Measurements from ENCODE around the gene ACP3.
"Not testable (repeated sequence)": the region's sequence is repeated elsewhere in the genome, so short reads cannot be mapped to it uniquely, and the experiment has no call there.

Gene ACP3

GRCh38 chr3:132362329-132362728, 45.1 kb downstream of the ACP3 start:
- Histone ChIP-seq H3K9me3 (ENCODE audit: low read length) (no peaks in the 10 kb centered on the region), H3K9me2 (ENCODE audit: low read depth, low read length) (no peaks in the 10 kb centered on the region), H3F3A (ENCODE audit: insufficient read depth, low read length) (no peaks in the 10 kb centered on the region), H3K79me2 (ENCODE audit: insufficient read depth, low read length) (no peaks in the 10 kb centered on the region), H3K27ac (ENCODE audit: low read depth, low read length, poor library complexity, severe bottlenecking) (no peak overlapping the region), H4K20me1 (ENCODE audit: insufficient read depth, low read length) (no peaks in the 10 kb centered on the region), H3K4me3 (ENCODE audit: low read depth, low read length, poor library complexity, severe bottlenecking) (no peak overlapping the region), H3K4me1 (ENCODE audit: insufficient read depth, low read length, severe bottlenecking) (no peaks in the 10 kb centered on the region), H3K36me3 (ENCODE audit: insufficient read depth, low read length) (no peaks in the 10 kb centered on the region), H3K9ac (ENCODE audit: low read length) (no peak overlapping the region), H3K27me3 (ENCODE audit: insufficient read depth, low read length) (no peaks in the 10 kb centered on the region), H3K4me2 (ENCODE audit: low read length) (no peak overlapping the region), H2AFZ (ENCODE audit: low read length) (no peak overlapping the region)
- no peak for TF ChIP-seq CTCF (IDR thresholded peaks at IDR 0.05; ENCODE audit: low read length)
- no peak for TF ChIP-seq EZH2 (IDR thresholded peaks at IDR 0.05; ENCODE audit: borderline replicate concordance, low read length)

- Histone ChIP-seq H3K4me1 (ENCODE audit: insufficient read depth, low read length, severe bottlenecking) (no peaks in the 10 kb centered on the region), H3K27me3 (ENCODE audit: insufficient read depth, low read length) (no peaks in the 10 kb centered on the region), H3K79me2 (ENCODE audit: insufficient read depth, low read length) (no peaks in the 10 kb centered on the region), H3K9me2 (ENCODE audit: low read depth, low read length) (no peaks in the 10 kb centered on the region), H3K4me3 (ENCODE audit: low read depth, low read length, poor library complexity, severe bottlenecking) (no peak overlapping the region), H3F3A (ENCODE audit: insufficient read depth, low read length) (no peaks in the 10 kb centered on the region), H3K4me2 (ENCODE audit: low read length) (no peak overlapping the region), H4K20me1 (ENCODE audit: insufficient read depth, low read length) (no peaks in the 10 kb centered on the region), H3K36me3 (ENCODE audit: insufficient read depth, low read length) (no peaks in the 10 kb centered on the region), H3K9me3 (ENCODE audit: low read length) (no peaks in the 10 kb centered on the region), H3K27ac (ENCODE audit: low read depth, low read length, poor library complexity, severe bottlenecking) (no peak overlapping the region), H3K9ac (ENCODE audit: low read length) (no peak overlapping the region), H2AFZ (ENCODE audit: low read length) (no peak overlapping the region)
- TF ChIP-seq EZH2 (IDR thresholded peaks at IDR 0.05; ENCODE audit: borderline replicate concordance, low read length) (no peak), CTCF (IDR thresholded peaks at IDR 0.05; ENCODE audit: low read length) (no peak)
Measured at GRCh38 chr3:132368515-132368914, 51.3 kb downstream of the ACP3 start.

- Histone ChIP-seq H3K27me3 (ENCODE audit: insufficient read depth, low read length) (no peaks in the 10 kb centered on the region), H3K79me2 (ENCODE audit: insufficient read depth, low read length) (no peaks in the 10 kb centered on the region), H3K9me2 (ENCODE audit: low read depth, low read length) (no peaks in the 10 kb centered on the region), H3F3A (ENCODE audit: insufficient read depth, low read length) (no peaks in the 10 kb centered on the region), H3K4me1 (ENCODE audit: insufficient read depth, low read length, severe bottlenecking) (no peaks in the 10 kb centered on the region), H3K9me3 (ENCODE audit: low read length) (no peaks in the 10 kb centered on the region), H3K4me2 (ENCODE audit: low read length) (no peak overlapping the region), H3K9ac (ENCODE audit: low read length) (no peak overlapping the region), H3K36me3 (ENCODE audit: insufficient read depth, low read length) (no peaks in the 10 kb centered on the region), H4K20me1 (ENCODE audit: insufficient read depth, low read length) (no peaks in the 10 kb centered on the region), H2AFZ (ENCODE audit: low read length) (no peak overlapping the region), H3K27ac (ENCODE audit: low read depth, low read length, poor library complexity, severe bottlenecking) (no peak overlapping the region), H3K4me3 (ENCODE audit: low read depth, low read length, poor library complexity, severe bottlenecking) (no peak overlapping the region)
- no peak for TF ChIP-seq CTCF (IDR thresholded peaks at IDR 0.05; ENCODE audit: low read length)
- TF ChIP-seq EZH2 (IDR thresholded peaks at IDR 0.05; ENCODE audit: borderline replicate concordance, low read length), result no peak
Measured at GRCh38 chr3:132368962-132369361, 51.8 kb downstream of the ACP3 start.

GRCh38 chr3:132376945-132377354, 59.7 kb downstream of the ACP3 start:
- H3K4me1 ChIP-seq (ENCODE audit: insufficient read depth, low read length, severe bottlenecking); H3K79me2 ChIP-seq (ENCODE audit: insufficient read depth, low read length); H3K27ac ChIP-seq (ENCODE audit: low read depth, low read length, poor library complexity, severe bottlenecking); H3K4me3 ChIP-seq (ENCODE audit: low read depth, low read length, poor library complexity, severe bottlenecking); H3K27me3 ChIP-seq (ENCODE audit: insufficient read depth, low read length); H3K36me3 ChIP-seq (ENCODE audit: insufficient read depth, low read length); H3K9ac ChIP-seq (ENCODE audit: low read length); H4K20me1 ChIP-seq (ENCODE audit: insufficient read depth, low read length); H3F3A ChIP-seq (ENCODE audit: insufficient read depth, low read length); H3K9me2 ChIP-seq (ENCODE audit: low read depth, low read length); H3K4me2 ChIP-seq (ENCODE audit: low read length); H2AFZ ChIP-seq (ENCODE audit: low read length); H3K9me3 ChIP-seq (ENCODE audit: low read length): not testable (repeated sequence)
